ENCODE data around the gene AURKAIP1.

Gene AURKAIP1

GRCh38 chr1:1351511-1352427 is 23.2 kb downstream of the AURKAIP1 start:
- DNase-seq (ENCODE audit: extremely low read depth, insufficient read length): no peak

GRCh38 chr1:1349256-1350012 is 25.6 kb downstream of the AURKAIP1 start, which contains the start of gene DVL1:
Gene DVL1 (minus strand): TSS chr1:1349418. CDS start chr1:1349065, 353 bp downstream.
- peak; percentile 81 for DNase-seq (ENCODE audit: extremely low read depth, insufficient read length)
- Histone ChIP-seq H3K27me3 (replicated peaks; ENCODE audit: control insufficient read depth, insufficient read depth, low read length) (no peaks in the 10 kb centered on the region; the same call in 1 of the 2 replicates), H3K4me3 (replicated peaks; ENCODE audit: low read depth, low read length) (peak within 1 kb of the TSS; percentile 75), H3K36me3 (ENCODE audit: control insufficient read depth, insufficient read depth, low read length) (no peaks in the 10 kb centered on the region)
- peak; percentile 54 for TF ChIP-seq CTCF (IDR thresholded peaks at IDR 0.05; ENCODE audit: insufficient read depth, low read length, poor library complexity, severe bottlenecking)

More at GRCh38 chr1:1351511-1352427, 23.2 kb downstream of the AURKAIP1 start:
- TF ChIP-seq CTCF (IDR thresholded peaks at IDR 0.05; ENCODE audit: insufficient read depth, low read length, poor library complexity, severe bottlenecking): no peak
- H3K4me3 ChIP-seq (replicated peaks; ENCODE audit: low read depth, low read length): no peak overlapping the region
- H3K36me3 ChIP-seq (ENCODE audit: control insufficient read depth, insufficient read depth, low read length): no peaks in the 10 kb centered on the region
- no peaks in the 10 kb centered on the region; the same call in 1 of the 2 replicates for H3K27me3 ChIP-seq (replicated peaks; ENCODE audit: control insufficient read depth, insufficient read depth, low read length)

GRCh38 chr1:1348420-1349255 is 26.4 kb downstream of the AURKAIP1 start:
- H3K27me3 ChIP-seq (replicated peaks; ENCODE audit: control insufficient read depth, insufficient read depth, low read length): no peaks in the 10 kb centered on the region; the same call in 1 of the 2 replicates
- DNase-seq (ENCODE audit: extremely low read depth, insufficient read length): no peak

GRCh38 chr1:1347663-1348419 is 27.2 kb downstream of the AURKAIP1 start:
- no peak for DNase-seq (ENCODE audit: extremely low read depth, insufficient read length)
- TF ChIP-seq CTCF (IDR thresholded peaks at IDR 0.05; ENCODE audit: insufficient read depth, low read length, poor library complexity, severe bottlenecking): no peak
- no peaks in the 10 kb centered on the region for H3K36me3 ChIP-seq (ENCODE audit: control insufficient read depth, insufficient read depth, low read length)
- peak overlapping the region; percentile 75 for H3K4me3 ChIP-seq (replicated peaks; ENCODE audit: low read depth, low read length)
- H3K27me3 ChIP-seq (replicated peaks; ENCODE audit: control insufficient read depth, insufficient read depth, low read length): no peaks in the 10 kb centered on the region

More at GRCh38 chr1:1348420-1349255, 26.4 kb downstream of the AURKAIP1 start:
- no peak for TF ChIP-seq CTCF (IDR thresholded peaks at IDR 0.05; ENCODE audit: insufficient read depth, low read length, poor library complexity, severe bottlenecking)
- Histone ChIP-seq H3K36me3 (ENCODE audit: control insufficient read depth, insufficient read depth, low read length) (no peaks in the 10 kb centered on the region), H3K4me3 (replicated peaks; ENCODE audit: low read depth, low read length) (peak overlapping the region; percentile 75)

Data from GM06990 (cell line).